IPS-18a (cell line): ENCODE measurements around the gene GGCX.
"Not testable (repeated sequence)": the region's sequence is repeated elsewhere in the genome, so short reads cannot be mapped to it uniquely, and the experiment has no call there.

Experiments
- H3K27ac ChIP-seq: one replicate; pipeline ENCODE4 v1.5.1; 2013; ENCODE audit warnings: low read length
- H3K27me3 ChIP-seq: one replicate; pipeline ENCODE4 v1.6.1; 2013; ENCODE audit warnings: mild to moderate bottlenecking, low read length; ENCODE audit not compliant: control insufficient read depth, insufficient read depth
- H3K36me3 ChIP-seq: one replicate; pipeline ENCODE4 v1.6.1; 2013; ENCODE audit warnings: low read depth, low read length; ENCODE audit not compliant: control insufficient read depth
- H3K4me1 ChIP-seq: one replicate; pipeline ENCODE4 v1.6.1; 2013; ENCODE audit warnings: low read depth, low read length; ENCODE audit not compliant: control insufficient read depth
- H3K4me3 ChIP-seq: one replicate; pipeline ENCODE4 v1.5.1; 2013; ENCODE audit warnings: low read length
- H3K9ac ChIP-seq: one replicate; pipeline ENCODE4 v1.6.1; 2013; ENCODE audit warnings: mild to moderate bottlenecking, low read length, moderate library complexity
- H3K9me3 ChIP-seq: one replicate; pipeline ENCODE4 v1.6.1; 2013; ENCODE audit warnings: low read depth, low read length; ENCODE audit not compliant: control insufficient read depth

GGCX gene

DNA sequence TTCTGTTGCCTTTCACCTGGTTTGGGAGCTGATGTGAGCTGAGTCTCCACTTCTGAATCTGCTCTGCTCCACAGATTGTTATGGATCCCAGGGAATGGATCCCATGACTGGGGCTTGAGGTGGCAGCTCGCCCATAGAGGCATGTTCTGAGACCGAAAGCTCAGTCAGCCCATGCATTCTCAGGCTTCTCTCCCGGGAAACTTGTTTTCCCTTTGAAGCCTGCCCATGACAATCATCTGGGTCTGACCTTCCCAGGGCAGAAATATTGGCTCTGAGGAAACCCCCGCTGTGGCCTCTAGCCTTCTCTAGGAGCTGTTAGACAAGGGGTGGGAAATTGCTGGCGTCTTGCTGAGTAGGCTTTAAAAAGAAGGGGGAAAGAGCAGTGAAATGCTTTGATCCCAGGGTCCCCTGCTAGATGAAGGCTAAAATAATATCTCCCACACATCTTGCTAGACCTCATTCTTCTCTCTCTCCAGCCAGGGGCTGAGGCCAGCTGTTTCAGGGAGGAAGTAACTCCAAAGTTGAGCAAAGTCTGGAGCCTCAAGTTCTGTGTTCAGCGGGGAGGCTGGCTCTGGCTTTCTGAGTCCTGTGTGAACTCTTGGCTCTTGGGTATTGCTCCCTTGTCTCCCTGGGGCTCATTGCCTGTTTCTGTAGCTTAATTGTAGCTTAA lies 18.1 kb upstream of the GGCX start:
- peaks cover 29% of the 10 kb centered on the region for H3K27me3 ChIP-seq
- no peaks in the 10 kb centered on the region for H3K36me3 ChIP-seq
- H3K4me1 ChIP-seq, result peaks cover 25% of the 10 kb centered on the region
- H3K4me3 ChIP-seq, result peak overlapping the region; percentile 10
- no peak overlapping the region for H3K9ac ChIP-seq
- no peak overlapping the region for H3K27ac ChIP-seq
- no peaks in the 10 kb centered on the region for H3K9me3 ChIP-seq

DNA sequence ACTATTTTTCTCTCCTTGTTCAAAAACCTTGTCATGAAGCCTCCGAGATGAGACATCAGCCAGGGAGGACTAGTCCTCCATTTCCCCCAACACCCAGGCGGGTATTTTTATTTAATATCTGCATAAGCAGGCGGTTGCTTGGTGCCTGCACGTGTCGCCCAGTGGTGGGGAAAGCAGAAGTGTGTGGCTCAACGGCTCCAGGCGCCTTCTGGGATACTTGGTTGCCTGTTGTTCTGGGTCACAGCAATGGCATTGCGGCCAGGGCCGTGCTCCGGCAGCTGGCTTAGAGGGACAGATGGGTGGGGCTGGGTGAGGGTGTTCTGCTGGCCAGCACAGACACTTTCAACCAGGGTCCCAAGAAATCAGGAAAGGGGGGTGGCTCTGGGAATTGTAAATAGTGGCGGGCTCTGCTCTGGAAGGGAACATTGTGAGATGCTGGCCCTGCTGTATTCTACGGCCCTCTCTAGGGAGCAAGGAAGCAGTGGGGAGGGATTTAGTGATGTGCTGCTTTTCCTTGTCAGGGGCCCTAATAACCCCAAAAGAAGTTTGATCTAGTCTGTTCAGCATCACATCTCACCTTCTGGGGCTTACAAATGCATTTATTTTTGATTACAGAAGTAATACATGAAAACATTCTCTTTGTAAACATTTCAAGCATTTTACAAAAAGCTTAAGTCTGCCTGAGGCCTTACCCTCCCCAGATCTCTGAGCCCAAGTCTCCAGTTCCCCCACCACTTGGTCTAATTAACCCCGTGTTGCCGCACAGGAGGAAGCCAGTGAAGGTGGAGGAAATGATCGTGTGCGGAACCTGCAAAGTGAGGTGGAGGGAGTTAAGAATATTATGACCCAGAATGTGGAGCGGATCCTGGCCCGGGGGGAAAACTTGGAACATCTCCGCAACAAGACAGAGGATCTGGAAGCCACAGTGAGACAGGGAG lies 17.2 kb upstream of the GGCX start:
- H3K36me3 ChIP-seq, result no peaks in the 10 kb centered on the region
- no peak overlapping the region for H3K27ac ChIP-seq
- peak overlapping the region; percentile 62 for H3K4me3 ChIP-seq
- peaks cover 22% of the 10 kb centered on the region for H3K27me3 ChIP-seq
- H3K4me1 ChIP-seq, result peaks cover 25% of the 10 kb centered on the region
- no peak overlapping the region for H3K9ac ChIP-seq
- no peaks in the 10 kb centered on the region for H3K9me3 ChIP-seq

DNA sequence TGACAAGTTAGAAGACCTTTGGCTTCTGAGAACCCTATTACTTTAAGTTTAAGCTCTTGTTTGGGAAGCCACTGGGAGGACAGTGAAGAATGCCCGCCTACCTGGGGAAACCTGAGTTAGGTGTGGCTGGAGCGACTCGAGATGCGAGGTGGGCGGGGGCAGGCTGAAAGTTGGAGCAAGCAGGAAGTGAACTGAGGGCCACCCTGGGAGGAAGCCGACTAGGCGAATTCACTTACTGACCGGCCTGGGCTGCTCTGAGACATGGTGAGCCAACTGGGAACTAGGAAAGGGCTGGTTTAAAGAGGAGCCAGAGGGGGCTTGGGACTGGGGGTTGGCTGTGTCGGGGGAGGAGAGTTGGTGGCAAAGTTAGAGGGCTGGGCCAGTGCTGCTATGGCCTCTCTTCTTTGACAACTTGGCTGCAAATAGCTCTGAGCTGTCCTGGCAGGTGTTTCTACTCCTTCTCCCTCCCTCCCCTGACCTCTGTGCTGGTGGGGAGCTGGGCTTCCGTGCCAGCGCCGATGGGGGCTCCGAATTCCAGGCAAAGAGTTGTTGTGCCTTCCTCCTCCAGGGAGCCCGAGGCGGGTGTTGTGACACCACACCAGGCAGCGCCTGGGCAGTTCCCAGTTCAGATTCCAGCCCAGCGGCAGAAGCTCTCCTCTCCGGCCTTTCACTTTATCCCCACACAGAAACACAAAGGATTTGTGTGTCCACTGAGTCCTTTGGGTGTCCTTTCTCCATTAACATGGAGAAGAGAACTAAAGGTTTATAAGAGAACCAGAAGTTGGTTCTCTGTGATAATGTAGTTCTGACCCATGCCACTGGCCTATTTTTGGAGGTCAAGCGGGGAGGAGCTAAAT lies 16.3 kb upstream of the GGCX start, which contains the start of gene VAMP8:
Gene VAMP8, plus strand, starts transcription at position 201 of the 857 bp plus-strand sequence. Its CDS starts 61 bp downstream, at position 262.
- no peaks in the 10 kb centered on the region for H3K36me3 ChIP-seq
- H3K27me3 ChIP-seq, result peaks cover 23% of the 10 kb centered on the region
- peak within 1 kb of the TSS; percentile 26 for H3K9ac ChIP-seq
- H3K9me3 ChIP-seq, result no peaks in the 10 kb centered on the region
- peak within 1 kb of the TSS; percentile 62 for H3K4me3 ChIP-seq
- peaks cover 25% of the 10 kb centered on the region for H3K4me1 ChIP-seq
- H3K27ac ChIP-seq, result no peak within 1 kb of the TSS

DNA sequence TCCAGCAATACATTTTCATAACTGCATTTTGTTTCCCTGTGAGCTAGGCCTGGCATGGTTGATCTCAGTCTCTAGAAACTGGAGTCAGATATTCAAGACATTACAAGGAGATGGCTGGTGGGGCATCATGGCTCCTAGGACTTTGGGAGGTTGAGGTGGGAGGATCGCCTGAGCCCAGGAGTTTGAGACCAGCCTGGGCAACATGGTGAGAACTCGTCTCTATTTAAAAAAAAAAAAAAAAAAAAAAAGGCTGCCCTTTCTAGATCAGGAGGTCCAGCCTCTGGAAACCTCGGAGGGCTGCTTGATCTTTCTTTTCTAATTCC lies 15.7 kb upstream of the GGCX start:
- Histone ChIP-seq H3K27ac (no peak overlapping the region), H3K9ac (no peak overlapping the region), H3K9me3 (no peaks in the 10 kb centered on the region), H3K36me3 (no peaks in the 10 kb centered on the region), H3K4me3 (peak overlapping the region; percentile 62), H3K27me3 (peaks cover 27% of the 10 kb centered on the region), H3K4me1 (peaks cover 25% of the 10 kb centered on the region)

DNA sequence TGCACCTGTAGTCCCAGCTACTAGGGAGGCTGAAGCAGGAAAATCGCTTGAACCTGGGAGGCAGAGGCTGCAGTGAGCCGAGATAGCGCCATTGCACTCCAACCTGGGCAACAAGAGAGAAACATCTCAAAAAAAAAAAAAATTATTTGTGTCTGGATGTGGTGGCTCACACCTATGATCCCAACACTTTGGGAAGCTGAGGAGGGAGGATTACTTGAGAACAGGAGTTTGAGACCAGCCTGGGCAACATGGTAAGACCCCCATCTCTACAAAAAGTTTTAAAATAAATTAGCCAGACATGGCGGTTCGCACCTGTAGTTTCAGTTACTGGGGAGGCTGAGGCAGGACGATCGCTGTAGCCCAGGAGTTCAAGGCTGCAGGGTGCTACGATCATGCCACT lies 14.4 kb upstream of the GGCX start:
- no peak overlapping the region for H3K9ac ChIP-seq
- no peak overlapping the region for H3K27ac ChIP-seq
- peaks cover 25% of the 10 kb centered on the region for H3K4me1 ChIP-seq
- peaks cover 32% of the 10 kb centered on the region for H3K27me3 ChIP-seq
- H3K36me3 ChIP-seq, result no peaks in the 10 kb centered on the region
- H3K9me3 ChIP-seq, result no peaks in the 10 kb centered on the region
- H3K4me3 ChIP-seq, result no peak overlapping the region

DNA sequence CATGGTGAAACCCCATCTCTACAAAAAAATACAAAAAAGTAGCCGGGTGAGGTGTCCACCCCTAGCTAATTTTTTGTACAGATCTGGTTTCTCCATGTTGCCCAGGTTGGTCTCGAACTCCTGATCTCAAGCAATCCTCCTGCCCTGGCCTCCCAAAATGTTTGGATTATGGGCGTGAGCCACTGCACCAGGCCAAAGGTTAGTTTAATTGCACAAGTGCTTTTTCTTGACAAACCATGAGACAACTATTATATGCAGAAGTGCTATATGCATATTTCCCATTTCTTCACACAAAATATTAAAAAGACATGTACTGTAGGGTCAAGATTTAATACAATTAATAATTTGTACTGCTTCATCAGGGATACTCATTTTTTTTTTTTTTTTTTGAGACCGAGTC lies 5.0 kb upstream of the GGCX start:
- no peaks in the 10 kb centered on the region for H3K4me1 ChIP-seq
- no peak overlapping the region for H3K9ac ChIP-seq
- H3K36me3 ChIP-seq, result no peaks in the 10 kb centered on the region
- H3K9me3 ChIP-seq, result no peaks in the 10 kb centered on the region
- H3K27me3 ChIP-seq, result peaks cover 20% of the 10 kb centered on the region
- H3K4me3 ChIP-seq, result no peak overlapping the region
- no peak overlapping the region for H3K27ac ChIP-seq

DNA sequence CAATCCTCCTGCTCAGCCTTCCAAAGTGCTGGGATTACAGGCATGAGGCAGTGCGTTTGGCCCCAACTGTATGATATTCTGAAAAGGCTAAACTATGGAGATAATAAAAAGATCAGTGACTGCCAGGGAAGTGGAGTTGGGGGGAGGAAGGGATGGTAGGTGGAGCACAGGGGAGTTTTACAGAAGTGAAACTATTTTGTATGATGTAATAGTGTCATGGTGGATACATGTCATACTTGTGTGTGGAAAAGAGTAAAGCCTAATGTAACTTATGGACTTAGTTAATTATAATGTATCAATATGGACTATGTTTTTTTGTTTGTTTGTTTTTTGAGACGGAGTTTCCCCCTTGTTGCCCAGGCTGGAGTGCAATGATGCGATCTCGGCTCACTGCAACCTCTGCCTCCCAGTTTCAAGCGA lies 2.9 kb upstream of the GGCX start:
- Histone ChIP-seq H3K27ac (no peak overlapping the region), H3K9ac (no peak overlapping the region), H3K9me3 (no peaks in the 10 kb centered on the region)

DNA sequence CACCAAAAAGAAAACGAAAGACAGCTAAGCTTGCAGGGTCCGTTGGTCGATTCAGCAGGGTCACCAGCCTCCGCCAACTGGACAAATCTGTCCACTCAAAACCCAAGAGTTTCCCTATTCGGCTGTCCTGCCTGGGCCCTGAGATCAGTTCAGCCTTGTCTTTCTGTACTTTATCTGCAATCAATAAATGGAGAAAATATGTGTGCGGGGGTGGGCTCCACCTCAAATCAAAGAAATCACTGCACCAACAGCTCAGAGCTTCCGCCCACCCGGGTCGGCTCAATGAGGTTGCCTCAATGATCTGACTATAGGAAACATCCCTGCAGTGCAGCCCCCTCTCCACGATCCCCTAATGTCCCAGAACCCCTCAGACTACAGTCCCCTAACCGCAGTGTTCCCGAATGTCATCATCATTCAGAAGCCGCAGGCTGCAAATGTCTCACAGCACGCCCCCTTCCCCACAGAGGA lies 447 bp downstream of the GGCX start:
- peak overlapping the region; percentile 85 for H3K4me3 ChIP-seq
- peak overlapping the region; percentile 73 for H3K9ac ChIP-seq
- H3K27me3 ChIP-seq, result no peaks in the 10 kb centered on the region
- H3K27ac ChIP-seq, result no peak overlapping the region
- H3K4me1 ChIP-seq, result no peaks in the 10 kb centered on the region
- no peaks in the 10 kb centered on the region for H3K36me3 ChIP-seq
- H3K9me3 ChIP-seq, result no peaks in the 10 kb centered on the region

More for the DNA sequence above, 2.9 kb upstream of the GGCX start:
- Histone ChIP-seq H3K4me1 (no peaks in the 10 kb centered on the region), H3K36me3 (no peaks in the 10 kb centered on the region), H3K27me3 (no peaks in the 10 kb centered on the region), H3K4me3 (no peak overlapping the region)

DNA sequence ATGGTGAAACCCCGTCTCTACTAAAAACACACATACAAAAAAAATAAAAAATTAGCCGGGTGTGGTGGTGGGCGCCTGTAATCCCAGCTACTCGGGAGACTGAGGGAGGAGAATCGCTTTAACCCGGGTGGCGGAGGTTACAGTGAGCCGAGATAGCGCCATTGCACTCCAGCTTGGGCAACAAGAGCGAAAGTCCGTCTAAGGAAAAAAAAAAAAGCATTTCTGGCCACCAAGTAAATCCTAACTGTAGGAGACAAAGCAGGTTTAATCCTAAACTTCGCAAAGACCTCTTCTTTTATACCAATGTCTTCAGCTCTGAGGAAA lies 928 bp downstream of the GGCX start:
- not testable (repeated sequence) for H3K36me3 ChIP-seq, H3K4me1 ChIP-seq, H3K27me3 ChIP-seq, H3K9me3 ChIP-seq, H3K27ac ChIP-seq
- Histone ChIP-seq H3K9ac (peak overlapping the region; percentile 73), H3K4me3 (peak overlapping the region; percentile 85)

DNA sequence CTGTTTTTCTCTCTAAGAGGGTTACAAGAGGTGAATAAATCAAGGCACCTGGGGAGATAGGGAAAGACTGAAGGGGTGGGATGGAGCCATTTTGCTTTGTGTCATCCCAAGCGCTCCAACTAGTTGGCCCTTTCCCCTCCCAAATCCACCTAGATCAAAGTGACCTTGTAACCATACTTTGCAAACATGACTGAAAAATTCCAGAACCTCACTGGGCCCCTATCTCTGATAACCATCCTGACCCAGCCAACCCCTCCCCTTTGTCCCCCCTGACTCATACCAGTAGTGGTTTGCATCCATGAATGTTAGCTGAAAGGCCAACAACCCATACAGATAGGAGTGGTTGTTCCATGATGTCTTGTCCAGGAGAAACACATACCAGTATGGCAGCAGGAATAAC lies 3.1 kb downstream of the GGCX start:
- no peak overlapping the region for H3K27ac ChIP-seq
- no peaks in the 10 kb centered on the region for H3K27me3 ChIP-seq
- H3K9ac ChIP-seq, result no peak overlapping the region
- H3K4me1 ChIP-seq, result no peaks in the 10 kb centered on the region
- peaks cover 16% of the 10 kb centered on the region for H3K36me3 ChIP-seq
- H3K9me3 ChIP-seq, result no peaks in the 10 kb centered on the region
- no peak overlapping the region for H3K4me3 ChIP-seq

DNA sequence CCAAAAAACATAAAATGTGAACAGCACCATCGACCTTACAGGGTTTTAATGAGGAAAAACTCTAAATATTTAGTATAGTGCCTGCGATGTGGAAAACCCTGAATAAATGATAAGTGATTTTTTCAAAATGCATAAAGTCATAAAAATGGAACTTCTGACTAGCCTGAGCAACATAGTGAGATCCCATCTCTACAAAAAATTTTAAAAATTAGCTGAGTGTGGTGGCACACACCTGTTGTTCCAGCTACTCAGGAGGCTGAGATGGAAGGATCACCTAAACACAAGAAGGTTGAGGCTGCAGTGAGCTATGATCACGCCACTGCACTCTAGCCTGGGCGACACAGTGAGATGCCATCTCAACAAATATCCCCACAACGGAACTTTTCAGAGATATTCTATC lies 4.2 kb downstream of the GGCX start:
- H3K4me1 ChIP-seq, result no peaks in the 10 kb centered on the region
- H3K27me3 ChIP-seq, result no peaks in the 10 kb centered on the region
- no peak overlapping the region for H3K27ac ChIP-seq
- peaks cover 23% of the 10 kb centered on the region for H3K36me3 ChIP-seq
- H3K9me3 ChIP-seq, result no peaks in the 10 kb centered on the region
- H3K4me3 ChIP-seq, result no peak overlapping the region
- no peak overlapping the region for H3K9ac ChIP-seq
